PC-3 (cell line): ENCODE results near the gene WBP2NL.

Source experiments
- EZH2 ChIP-seq: fragments of 300-600 bp; sonication (generic); IDR thresholded peaks from one replicate; pipeline ENCODE4 v1.6.1; 2017; ENCODE audit warnings: antibody characterized with exemption, mild to moderate bottlenecking, low read length; ENCODE audit not compliant: unreplicated experiment
- EZH2phosphoT487 ChIP-seq: fragments of 300-600 bp; sonication (generic); IDR thresholded peaks from 2 replicates; pipeline ENCODE4 v1.6.1; 2018; ENCODE audit warnings: mild to moderate bottlenecking, antibody characterized with exemption, low read length, borderline replicate concordance
- TF ChIP-seq, protein P1 (sequence below): fragments of 300-600 bp; sonication (generic); conservative IDR thresholded peaks from 2 replicates; pipeline ENCODE4 v1.5.1; 2017; ENCODE audit warnings: antibody characterized with exemption, low read depth, mild to moderate bottlenecking, low read length

DNA sequence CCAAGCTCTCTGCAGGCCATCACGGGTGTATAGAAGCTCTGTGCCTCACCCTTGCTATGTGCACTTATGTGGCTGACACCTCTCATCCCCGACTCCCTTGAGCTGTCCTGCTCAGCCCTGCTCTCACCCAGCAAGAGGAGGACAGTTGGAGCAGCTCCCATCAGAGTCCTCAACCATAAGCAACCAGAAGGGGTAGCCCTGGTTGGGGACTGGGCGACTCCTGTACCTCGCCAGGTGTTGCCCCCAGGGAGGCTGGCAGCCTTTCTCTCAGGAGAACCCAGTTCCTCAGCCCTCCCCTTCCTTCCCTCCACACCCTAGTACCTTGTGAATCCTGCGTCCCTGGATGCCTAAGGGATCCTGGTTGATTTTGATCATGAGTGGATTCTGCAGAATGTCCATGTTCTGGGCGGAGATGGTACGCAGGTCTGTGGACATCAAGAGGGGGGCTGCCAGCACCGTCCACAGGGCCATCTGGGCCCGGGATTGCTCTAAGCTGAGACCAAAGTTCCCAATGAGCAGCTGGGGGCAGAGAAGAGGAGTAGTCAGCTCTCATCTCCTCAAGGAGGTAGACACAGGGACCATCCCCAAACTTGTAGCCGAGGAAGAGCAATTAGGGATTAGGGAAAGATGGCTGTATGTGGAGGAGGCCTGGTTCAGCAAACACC is 64.0 kb downstream of the WBP2NL start:
- TF ChIP-seq, protein P1, sequence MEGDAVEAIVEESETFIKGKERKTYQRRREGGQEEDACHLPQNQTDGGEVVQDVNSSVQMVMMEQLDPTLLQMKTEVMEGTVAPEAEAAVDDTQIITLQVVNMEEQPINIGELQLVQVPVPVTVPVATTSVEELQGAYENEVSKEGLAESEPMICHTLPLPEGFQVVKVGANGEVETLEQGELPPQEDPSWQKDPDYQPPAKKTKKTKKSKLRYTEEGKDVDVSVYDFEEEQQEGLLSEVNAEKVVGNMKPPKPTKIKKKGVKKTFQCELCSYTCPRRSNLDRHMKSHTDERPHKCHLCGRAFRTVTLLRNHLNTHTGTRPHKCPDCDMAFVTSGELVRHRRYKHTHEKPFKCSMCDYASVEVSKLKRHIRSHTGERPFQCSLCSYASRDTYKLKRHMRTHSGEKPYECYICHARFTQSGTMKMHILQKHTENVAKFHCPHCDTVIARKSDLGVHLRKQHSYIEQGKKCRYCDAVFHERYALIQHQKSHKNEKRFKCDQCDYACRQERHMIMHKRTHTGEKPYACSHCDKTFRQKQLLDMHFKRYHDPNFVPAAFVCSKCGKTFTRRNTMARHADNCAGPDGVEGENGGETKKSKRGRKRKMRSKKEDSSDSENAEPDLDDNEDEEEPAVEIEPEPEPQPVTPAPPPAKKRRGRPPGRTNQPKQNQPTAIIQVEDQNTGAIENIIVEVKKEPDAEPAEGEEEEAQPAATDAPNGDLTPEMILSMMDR, result no peak
- no peak for TF ChIP-seq EZH2phosphoT487
- no peak for TF ChIP-seq EZH2
